Skin of body (tissue), 2 donors: ENCODE results near the gene GTF2H4. TPM values are rescaled to one million over a fixed set of nuclear protein-coding genes. Genes with fewer than 3 reads are reported as not detected.
"Not testable (repeated sequence)": the region's sequence is repeated elsewhere in the genome, so short reads cannot be mapped to it uniquely, and the experiment has no call there.

ENCODE experiments used
- DNase-seq: peaks from one replicate; lab custom pipeline; 2025; lab: John Stamatoyannopoulos, UW
- total RNA-seq: library from RNA; depleted of rRNA; stranded (reverse); fragments of >200 nt; gene quantifications from one replicate; pipeline ENCODE4 v1.2.3, GENCODE V29; 2014

Gene GTF2H4
- total RNA-seq, result 14.3 TPM

DNA sequence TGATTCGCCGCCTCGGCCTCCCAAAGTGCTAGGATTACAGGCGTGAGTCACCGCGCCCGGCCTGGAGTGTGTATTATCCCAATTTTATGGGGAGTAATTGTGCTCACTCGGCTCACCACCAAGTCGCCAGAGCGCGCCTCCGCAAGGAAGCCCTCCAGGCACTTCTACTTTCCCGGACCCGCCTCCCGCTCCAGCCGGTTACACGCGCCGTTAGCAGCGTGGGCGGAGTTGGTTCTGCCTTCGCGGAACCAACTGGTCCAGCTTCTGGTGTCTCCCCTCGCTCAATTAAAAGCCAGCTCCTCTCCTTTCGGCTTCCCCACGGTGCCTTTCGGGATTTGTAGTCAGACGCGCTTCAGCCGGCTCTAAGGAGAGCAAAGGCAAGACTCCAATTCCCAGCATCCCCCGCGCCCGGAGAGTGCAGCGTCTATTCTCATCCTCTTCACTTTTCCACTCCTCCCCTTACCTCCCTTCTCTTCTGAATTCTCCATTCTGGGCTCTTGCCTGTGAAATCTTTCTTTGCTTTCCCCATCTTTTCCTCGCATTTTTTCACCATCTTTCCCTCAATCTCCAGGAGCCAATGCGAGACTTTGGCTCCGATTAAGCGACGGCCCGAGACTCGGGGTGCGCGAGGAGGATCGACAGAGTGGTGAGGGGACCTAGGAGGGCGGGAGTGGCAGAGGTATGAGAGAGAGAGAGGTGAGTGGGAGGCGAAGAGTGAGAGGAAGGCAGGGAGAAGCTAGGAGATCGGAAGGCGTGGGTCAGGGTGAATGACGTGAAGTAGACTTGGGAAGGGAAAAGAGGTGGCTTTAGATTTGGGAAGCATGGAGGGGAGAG lies at the start of gene GTF2H4:
Gene GTF2H4 (plus strand): TSS at position 450 of the 834 bp plus-strand sequence.
- peak; percentile 99 for DNase-seq

DNA sequence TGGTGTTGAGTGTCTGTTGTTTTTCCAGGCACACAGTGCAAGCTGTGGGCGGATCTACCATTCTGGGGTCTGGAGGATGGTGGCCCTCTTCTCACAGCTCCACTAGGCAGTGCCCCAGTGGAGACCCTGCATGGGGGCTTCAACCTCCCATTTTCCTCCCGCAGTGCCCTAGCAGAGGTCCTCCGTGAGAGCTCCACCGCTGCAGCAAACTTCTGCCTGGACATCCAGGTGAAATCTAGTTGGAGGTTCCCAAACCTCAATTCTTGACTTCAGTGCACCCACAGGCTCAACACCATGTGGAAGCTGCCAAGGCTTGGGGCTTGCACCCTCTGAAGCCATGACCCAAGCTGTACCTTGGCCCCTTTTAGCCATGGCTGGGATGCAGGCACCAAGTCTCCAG lies 48.3 kb upstream of the GTF2H4 start:
- DNase-seq, result not testable (repeated sequence)

DNA sequence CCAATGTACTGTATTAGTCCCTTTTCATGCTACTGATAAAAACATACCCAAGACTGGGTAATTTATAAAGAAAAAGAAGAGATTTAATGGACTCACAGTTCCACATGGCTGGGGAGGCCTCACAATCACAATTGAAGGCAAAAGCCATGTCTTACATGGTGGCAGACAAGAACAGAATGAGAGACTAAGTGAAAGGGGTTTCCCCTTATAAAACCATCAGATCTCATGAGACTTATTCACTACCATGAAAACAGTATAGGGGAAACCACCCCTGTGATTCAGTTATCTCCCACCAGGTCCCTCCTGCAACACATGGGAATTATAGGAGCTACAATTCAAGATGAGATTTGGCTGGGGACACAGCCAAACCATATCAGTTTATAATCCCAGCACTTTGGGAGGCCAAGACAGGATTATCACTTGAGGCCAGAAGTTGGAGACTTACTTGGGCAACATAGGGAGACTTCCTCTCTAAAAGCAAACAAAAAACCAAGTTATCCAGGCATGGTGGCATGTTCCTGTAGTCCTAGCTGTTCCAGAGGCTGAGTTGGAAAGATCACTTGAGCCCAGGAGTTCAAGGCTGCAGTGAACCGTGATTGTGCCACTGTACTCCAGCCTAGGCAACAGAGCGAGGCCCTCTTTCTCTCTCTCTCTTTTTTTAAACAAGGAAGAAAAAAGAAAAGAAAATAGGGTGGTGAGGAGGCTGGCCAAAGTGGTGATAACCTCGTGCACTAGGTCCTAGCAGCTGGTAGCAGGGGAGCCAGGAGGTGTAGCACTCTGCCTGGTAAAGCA lies 46.6 kb upstream of the GTF2H4 start:
- DNase-seq, result no peak

DNA sequence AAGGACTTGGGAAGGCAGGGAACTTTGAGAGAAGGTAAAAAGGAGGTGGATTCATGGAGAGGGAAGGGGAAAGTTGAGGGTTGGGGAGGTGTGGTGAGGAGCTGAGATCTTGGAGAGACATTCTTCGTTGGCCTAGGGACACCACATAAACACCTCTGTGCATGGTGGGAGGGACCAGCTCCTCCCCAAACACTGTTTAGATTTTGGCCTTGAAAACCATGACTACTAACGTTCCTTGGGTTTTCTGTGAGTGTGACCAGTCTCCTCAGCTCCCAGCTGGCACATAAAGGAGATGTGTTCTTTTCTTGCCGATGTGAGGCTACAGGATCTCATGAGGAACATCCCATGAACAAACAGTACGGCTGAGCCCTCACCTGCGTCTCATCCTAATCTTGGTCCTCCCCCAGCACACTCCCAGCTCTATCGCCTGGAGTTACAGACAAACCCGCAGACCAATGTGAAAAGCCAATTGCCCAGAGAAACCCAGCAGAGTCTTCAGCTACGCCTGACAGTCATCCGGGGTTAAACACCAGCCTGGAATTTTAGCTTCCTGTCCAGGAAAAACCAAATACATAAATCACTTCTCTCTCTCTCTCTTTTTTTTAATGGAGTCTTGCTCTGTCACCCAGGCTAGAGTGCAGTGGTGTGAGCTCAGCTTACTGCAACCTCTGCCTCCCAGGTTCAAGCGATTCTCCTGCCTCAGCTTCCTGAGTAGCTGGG lies 45.7 kb upstream of the GTF2H4 start:
- DNase-seq, result no peak

DNA sequence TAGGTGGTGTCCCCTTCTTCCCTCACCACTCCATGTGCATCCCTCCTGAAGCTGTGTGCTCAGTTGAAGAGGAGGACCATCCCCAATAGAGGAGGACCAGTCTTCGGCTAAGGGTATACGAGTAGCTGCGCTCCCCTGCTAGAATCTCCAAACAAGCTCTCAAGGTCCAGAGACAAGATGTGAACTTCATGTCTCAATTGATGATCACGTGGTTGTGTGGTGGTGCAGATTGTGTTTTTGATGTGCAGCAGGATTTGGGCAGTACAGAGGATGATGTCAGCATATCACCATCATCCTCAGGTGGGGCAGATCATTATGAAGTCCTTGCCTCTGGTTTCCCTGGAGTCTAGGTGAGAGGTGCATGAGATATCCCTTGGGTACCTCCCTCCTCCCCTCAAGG lies 43.7 kb upstream of the GTF2H4 start:
- DNase-seq, result no peak

DNA sequence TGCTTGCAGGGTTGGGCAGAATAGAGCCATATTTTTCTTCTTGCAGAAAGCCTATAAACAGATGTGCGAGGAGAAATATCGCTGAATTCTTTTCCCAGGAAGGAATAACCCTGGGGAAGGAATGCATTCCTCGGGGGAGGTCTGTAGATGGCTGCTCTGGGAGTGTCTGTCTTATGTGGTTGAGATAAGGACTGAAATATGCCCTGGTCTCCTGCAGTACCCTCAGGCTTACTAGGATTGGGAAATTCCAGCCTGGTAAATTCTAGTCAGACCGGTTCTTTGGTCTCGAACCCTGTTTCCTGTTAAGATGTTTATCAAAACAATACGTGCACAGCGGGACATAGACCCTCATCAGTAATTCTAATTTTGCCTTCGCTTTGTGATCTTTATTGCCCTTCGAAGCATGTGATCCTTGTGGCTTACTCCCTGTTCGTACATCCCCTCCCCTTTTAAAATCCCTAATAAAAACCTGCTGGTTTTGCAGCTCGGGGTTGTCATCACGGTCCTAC lies 38.7 kb upstream of the GTF2H4 start:
- DNase-seq, result not testable (repeated sequence)

DNA sequence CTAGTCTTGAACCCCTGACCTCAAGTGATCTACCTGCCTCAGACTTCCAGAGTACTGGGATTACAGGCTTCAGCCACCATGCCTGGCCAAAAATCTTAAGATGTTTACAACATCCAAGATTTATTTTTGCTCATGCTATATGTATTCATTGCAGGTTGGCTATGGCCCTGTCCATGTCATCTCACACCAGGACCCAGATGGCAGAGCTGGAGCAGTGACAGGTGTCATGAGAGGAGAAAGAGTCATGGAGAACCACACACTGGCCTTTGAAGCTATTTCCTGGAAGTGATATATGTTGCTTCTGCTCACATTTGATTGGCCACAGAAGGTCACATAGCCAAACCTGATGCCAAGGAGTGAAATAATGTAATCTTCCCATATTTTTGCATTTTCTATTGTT lies 37.5 kb upstream of the GTF2H4 start:
- DNase-seq, result no peak

DNA sequence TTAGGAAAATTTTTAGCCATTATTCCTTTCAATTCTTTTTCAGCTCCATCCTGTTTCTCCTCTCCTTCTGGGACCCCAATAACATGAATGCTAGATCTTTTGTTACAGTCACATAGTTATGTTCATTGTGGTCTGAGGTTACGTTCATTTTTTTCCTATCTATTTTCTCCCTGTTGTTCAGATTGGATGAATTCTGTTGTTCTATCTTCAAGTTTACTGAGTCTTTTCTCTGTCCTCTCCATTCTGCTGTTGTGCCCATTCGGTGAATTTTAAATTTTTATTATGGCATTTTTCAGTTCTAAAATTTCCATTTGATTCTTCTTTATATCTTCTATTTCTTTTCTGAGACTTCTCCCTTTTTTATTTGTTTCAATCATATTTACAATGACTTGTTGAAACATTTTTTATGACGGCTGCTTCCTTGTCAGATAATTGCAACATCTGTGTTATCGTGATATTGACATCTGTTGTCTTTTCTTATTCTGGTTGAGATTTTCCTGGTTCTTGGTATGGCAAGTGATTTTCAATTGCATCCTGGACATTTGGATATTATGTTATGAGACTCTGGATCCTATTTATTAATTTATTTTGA lies 36.3 kb upstream of the GTF2H4 start:
- no peak for DNase-seq

DNA sequence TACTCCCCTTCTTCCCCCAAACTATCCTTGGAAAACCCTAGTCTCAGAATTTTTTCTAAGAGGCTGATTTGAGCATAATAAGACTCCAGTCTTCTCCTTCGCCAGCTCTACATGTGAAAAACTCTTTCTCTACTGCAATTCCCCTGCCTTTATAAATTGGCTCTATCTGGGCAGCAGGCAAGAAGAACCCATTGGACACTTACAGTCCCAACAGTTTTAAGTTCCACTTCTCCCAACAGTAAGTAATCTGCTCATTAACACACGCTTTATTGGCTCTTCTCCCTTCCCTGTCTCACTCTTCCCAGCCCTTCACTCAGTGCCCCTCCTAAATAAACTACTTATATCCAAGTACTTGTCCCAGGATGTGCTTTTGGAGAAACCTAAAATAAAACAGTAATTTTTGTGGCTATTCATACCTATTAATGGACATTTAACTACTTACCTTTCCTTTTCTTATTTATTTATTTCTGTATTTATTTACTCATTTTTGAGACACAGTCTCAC lies 34.8 kb upstream of the GTF2H4 start:
- DNase-seq, result no peak

DNA sequence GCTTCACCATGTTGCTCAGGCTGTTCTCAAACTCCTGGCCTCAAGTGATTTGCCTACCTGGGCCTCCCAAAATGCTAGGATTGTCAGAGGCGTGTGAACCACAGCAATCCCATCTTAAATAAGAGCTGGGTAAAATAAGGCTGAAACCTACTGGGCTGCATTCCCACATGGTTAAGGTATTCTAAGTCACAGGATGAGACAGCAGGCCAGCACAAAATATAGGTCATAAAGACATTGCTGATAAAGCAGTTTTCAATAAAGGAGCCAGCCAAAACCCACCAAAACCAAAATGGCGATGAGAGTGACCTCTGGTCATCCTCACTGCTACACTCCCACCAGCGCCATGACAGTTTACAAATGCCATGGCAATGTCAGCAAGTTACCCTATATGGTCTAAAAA lies 34.2 kb upstream of the GTF2H4 start:
- DNase-seq, result not testable (repeated sequence)

DNA sequence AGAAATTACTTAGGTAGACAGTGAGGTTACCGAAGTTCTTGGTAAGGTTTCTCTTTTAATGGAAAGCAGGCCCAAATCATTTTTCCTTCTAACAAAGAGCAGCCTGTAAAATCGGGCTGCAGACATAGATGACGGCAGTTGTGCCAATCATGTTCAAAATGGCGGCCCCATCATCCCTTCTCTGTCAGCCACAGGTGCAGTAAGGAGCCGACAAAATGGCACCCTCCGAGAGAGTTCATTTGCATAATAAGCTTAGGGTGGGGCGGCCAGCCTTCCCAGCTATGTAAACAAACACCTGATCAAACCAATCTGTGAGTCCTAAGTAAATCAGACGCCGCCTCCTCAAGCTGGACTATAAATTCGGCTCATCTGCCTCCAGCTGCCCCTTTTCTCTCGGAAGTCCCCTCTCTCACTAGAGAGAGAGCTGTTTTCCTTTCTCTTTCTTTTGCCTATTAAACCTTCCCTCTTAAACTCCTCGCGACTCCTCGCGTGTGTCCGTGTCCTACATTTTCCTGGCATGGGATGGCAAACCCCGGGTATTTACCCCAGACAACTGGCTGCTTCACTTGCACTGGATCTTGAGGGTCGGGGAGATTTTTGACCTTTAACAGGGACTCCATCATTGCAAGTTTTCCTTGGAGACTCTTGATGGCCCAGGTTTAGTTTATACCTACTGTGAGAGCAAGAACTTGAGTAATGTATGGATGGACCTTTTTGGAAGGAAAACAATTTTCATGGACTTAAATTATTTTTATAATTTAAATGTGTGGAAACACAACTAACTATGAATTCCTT lies 32.6 kb upstream of the GTF2H4 start:
- no peak for DNase-seq

DNA sequence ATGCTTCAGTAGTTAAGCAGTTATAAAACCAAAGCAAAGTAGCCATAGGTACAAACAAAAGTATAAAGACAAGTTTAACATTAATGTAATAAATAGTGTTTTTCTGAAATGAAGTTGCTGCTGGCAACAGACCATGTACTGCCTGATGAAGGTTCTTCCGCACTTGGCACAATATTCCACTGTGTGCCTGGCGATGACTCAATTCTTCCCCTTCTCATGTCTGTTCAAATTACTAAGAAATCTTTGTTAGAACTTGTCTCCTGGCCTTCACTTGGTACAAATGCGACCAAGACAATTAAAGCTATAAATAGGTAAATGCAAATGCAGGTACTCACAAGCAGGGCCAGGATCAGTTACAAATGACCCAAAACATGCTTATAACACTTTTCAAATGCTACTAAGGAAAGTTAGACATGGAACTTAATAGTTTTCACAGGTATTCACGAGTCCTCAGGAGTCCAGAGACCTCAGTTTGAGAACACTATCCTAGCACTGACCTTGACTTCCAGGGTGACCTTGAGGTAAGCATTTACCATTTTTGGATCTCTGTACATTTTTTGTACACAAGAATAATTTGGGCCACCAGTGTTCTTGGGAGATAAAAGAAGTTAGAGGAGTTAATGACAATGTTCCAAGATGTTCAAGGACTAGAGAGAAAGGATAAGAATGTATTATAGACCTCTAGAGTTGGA lies 31.8 kb upstream of the GTF2H4 start:
- DNase-seq, result peak; percentile 64

DNA sequence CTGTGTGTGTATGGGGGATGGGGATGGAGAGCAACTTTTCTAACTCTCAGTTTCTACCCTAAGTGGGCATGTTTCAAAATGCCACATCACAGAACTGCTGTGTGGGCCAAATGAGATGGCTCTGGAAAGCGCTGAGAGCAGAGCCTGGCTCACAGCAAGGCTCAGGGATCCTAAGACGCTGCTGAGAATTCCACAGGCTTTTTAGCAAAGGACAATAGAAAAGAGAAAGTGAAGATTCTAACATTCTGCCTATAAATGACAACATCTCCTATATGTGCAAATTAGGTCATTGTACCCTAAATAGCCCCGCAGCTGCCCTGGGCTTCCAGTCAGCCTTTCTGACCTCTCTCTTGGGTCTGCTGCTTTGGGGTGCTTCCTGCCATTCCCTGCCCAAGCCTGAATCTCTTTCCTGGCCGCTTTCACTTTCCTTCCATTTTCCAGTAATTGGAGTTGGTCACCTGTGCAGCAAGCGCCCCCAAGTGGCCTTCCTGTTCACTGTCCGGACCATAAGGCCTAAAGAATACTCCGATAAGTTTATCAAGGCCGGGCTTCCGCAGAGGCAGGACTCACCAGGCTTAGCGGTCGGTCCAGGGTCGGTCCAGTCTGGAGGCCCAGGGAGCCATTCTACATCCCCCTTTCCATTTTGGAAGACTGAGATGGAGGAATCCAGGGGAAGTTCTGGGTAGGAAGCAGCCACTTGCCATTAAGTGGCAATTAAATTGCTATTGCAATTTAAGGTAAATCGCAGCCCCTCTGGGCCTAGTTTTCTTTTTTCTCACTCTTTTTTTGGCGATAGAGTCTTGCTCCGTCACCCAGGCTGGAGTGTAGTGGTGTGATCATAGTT lies 30.4 kb upstream of the GTF2H4 start:
- DNase-seq, result peak; percentile 84

DNA sequence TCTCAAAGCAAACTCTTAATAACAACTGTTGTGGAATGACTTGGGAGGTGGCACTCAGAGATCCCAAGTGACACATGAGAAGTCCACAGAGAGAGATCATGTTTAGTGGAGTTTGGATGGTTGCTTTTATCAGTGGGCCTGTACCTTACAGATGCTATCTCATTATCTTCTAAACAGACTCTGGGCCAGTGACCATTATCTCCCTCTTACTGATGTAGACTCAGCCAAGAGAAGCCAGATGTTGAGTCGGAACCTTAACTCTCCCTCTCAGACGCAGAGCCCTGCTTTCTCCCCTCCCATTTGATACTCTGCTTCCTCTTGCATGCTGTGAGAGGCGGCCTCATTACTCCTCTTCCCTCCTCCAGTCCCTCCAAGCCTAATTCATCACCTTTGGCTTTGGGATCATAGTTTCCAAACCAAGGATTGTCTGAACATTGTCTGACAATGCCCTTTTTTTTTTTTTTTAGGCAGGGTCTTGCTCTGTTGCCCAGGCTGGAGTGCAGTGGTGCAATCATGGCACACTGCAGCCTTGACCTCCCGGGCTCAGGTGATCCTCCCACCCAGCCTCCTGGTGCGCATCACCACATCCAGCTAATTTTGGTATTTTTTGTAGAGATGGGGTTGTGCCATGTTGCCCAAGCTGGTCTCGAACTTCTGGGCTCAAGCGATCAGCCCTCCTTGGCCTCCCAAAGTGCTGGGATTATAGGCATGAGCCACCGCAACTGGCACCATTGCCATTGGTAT lies 28.2 kb upstream of the GTF2H4 start:
- no peak for DNase-seq

DNA sequence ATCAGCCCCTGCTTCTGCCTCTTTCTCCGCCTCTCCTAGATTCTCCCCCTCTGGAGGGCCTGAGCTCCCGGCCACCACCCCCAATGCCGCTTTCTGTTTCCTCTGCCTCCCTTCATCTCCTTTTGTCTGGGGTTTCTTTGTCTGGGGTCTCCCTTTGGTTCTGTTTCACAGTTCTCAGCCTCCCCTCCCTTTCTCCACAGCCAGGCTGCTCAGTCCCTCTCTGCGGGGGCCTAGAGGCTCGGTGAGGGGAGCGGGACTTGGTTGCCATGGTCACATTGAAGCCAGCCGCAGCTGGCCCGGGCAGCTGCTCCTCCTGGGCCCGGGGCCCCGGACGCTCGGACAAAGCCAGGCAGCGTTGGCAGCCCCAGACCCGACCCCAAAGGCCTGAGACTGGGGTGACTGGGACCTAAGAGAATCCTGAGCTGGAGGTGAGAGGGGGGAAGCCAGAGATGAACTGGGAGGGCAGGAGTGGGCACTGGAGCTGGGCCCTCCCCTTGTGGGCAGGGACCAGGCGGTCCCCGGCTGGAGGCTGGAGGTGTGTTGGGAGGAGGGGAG lies 27.2 kb upstream of the GTF2H4 start:
- DNase-seq, result no peak

DNA sequence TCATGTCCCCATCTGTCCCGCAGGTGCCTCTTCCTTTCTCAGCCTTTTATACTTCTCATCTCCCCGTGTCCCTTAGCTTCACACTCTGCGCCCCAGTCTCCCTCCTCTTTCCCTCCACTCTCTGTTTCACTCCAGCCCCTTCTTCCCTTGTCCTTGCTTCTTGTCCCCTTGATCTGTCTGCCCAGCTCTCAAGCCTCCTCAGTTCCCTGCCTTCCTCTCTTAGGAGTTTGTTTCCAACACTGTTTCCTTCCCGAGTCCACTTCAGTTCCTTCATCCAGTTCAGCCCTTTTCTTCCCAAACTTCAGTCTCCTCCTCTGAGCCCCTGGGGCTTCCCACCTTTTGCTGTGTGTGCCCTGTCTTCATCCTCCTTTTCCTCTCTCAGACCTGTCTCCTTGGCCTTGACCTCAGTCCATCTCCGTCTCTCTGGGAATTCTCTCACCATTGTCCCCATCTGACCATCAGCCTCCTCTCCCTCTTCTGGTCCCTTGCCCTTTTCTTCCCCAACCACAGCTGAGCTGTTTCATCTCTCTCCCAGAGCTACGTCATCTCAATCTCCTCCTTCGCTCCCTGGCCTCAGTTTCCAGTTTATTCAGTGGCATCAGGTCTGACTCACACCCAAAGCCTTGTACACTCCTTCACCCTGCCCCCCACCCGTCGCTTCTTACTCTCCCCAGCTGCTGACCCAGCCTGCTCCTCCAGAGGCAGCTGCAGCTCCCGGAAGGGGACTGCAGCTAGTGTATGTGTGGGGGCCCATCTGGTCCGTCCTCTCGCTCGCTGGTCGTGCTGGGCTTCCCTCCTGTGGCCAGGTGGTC lies 26.4 kb upstream of the GTF2H4 start:
- DNase-seq, result no peak

DNA sequence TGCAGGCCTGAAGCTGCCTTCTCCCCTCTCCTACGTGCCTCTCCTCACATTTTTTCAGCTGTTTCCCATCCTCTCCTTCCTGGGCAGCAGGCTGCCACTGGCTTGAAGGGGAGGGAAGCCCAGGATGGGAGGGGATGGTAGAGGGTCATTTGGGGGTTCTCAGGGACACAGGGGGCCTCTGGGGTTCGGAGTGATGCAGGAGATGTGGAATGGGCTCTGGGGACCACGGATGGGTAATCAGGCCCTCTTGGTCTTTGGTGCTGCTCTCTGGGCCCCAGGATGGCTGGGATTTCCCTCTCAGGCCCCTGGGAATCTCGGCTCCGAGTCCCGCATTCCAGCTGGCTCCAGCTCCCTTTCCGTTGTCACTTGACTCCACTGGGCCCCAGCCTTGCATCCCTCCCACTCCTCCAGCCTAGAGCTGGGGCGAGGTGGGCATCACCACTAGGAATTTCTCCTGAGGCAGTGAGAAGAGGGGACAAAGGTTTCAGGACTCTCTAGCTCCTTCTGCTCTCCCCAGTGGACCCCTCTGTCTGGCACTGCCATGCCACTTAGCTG lies 25.7 kb upstream of the GTF2H4 start:
- DNase-seq, result no peak
